NCI-H146 treated with DMSO at 0.1 percent for 48 hours (cell line): ENCODE data around the gene KAT2A.

Source experiments
- DNase-seq: peaks from one replicate; lab custom pipeline; 2025; ENCODE audit not compliant: unreplicated experiment; lab: John Stamatoyannopoulos, UW

KAT2A gene

GRCh38 chr17:42096360-42097111 is 24.6 kb downstream of the KAT2A start:
- DNase-seq = no peak

GRCh38 chr17:42094375-42095069 is 26.6 kb downstream of the KAT2A start:
- DNase-seq = no peak

- no peak for DNase-seq
These were observed 28.2 kb downstream of the KAT2A start for GRCh38 chr17:42092939-42093338.

GRCh38 chr17:42090964-42091790 is 30.0 kb downstream of the KAT2A start:
- DNase-seq = no peak

DNA sequence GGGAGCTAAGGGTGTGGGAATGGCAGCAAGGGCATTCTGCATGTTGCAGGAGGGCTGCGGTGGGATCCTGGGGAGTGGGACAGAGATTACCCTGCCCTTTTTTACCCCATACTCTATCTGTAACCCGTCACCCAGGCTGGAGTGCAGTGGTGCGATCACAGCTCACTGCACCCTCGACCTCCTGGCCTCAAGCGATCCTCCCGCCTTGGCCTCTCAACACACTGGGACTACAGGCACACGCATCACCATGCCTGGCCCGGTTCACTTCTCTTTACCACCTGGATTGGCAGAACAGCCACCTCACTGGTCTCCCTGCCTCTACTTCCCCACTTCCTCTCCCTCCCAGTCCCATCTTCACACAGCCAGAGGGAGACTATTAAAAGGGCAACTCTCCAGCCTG is 32.4 kb downstream of the KAT2A start:
- DNase-seq = no peak

DNA sequence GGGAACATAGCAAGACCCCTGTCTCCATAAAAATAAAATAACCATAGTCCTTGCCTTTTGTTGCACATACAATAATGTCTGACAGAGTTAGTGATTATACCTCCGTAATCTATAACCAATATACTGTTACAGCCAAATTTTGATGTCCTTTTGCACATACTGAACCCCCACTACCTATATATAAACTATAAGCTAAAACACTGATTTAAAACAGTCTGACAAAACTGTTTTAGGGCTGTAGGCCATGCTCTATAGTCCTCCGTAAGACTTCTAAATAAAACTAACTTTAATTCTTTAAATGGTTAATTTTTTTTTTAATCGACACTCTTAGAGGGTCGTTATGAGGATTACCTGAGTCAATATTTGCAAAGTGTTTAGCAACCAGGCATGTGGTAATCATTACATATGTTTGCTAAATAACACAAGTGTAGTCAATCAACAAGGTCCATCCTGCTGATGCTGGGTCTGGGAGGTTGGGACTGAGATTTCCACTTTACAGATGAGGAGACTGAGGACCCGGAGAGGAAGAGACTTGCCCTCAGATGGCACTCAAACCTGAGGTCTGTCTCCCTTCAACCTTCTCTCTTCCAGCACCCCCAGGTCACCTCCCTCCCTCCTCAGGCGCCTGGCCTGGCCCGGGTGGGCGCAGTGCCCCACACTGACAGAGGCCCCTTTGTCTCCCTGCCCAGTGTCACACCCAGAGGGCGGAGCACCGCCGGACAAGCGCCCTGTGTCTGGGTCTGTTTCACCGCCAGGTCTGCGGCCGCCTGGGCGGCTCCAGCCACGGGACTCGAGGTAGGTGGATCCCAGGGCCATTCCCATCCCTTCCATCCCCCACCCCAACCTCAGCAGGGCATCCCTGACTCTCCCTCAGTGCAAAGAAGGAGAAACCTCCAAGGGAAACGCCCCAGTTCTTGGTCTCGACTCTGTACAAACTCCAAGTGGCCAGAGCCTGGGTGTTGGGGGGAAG is 33.1 kb downstream of the KAT2A start:
- DNase-seq = no peak

GRCh38 chr17:42087042-42087701 is 34.0 kb downstream of the KAT2A start:
- DNase-seq = no peak

- DNase-seq = no peak
These were observed 39.5 kb downstream of the KAT2A start for GRCh38 chr17:42081516-42082129.

GRCh38 chr17:42079541-42079940 is 41.6 kb downstream of the KAT2A start:
- no peak for DNase-seq

DNA sequence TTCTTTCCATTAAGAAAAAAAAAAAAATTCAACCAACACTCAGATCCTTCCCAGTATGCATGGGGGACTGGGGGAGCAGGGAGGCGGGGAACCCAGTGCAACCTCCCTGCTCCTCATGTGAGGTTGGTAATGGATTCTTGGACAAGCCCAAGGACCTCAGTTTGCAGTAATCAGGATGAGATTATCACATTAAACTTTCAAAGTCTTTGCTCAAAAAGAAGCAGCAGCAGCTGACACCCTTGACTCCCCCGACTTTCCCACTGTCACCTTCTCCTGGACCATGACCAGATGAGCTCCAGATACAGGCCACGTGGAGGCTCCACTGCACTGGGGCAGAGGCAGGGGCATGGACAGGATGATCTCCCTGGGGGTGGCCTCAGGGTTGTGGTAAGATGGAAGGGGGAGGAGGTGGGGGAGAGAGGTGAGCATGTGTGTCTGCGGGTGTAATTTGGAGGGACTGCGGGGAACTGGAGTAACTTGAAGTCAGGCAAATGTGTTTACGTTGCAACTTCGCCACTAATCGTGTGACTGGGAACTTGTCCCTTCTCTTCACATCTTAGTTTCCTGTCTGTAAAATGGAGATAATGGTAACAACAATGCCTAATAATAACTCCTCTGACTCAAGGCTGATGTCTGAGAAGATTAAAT is 42.6 kb downstream of the KAT2A start:
- no peak for DNase-seq

DNA sequence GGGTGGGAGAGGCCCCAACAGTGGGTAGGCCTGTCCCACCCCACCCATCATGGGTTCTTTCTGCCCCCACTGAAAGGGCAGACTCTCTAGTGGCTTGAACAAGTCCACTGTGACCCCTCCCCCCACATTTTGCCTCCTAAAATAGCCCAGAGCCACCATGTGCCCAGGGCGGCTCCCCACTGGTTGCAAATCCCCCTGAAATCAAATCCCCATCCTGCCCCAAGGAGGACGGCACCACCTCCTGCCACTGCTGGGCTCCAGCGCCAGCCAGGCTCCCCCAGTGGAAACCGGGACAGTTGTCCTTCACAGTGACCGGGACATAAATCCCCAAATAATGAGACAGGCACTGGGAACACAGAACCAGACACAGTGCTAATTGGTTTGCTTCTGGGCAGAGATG is 43.4 kb downstream of the KAT2A start:
- no peak for DNase-seq

DNA sequence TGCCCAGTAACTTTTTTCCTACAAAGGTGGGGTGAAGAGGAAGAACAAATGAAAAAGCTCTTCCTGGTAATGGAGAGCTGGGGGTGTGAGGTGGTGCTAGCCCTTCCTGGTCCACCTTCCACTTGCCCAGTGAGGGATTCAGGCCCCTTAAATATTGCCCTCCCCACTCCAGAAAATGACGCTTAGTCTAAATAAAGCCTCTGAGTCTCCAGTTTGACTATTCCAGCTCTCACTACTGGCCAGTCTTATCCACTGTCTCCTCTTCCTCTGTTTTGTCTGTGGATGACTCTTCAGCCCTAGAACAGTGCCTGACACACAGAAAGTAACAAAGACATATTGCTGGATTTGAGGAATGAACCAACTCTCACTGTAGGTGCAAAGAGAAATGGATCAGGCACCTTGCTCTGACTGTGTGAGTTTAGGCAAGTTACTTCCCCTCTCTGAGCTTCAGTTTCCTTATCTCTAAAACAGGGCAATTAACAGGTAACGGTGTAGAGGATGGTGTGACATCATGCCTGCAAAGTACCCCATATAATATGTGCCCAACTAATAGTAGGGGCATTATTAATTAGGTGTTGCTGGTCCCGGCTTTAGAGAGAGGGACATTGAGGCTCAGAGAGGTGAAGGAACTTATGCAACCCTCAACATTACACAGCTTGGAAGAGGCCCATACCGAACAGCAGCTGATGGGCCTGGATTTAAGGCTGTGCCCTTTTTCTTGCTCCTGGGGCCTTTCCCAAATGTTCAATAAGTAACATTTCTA is 44.2 kb downstream of the KAT2A start:
- DNase-seq = no peak

DNA sequence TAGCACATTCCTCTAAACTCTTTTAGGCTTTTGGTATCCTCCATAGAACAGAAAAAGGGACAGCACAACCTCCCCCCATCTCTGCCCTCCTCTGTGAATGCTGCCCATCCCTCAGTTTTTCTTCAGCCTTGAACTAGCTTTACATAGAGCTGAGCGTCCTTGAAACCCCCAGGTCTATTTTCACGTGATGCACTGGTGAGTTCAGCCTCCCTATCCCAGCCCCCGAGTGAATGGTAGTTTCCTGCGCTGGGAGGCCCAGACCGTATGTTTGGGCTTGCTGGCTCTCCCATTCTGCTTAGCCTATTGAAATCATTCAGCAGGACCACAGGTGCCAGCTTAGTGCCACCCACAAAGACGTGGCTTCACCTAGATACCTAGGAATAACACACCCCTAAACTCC is 45.4 kb downstream of the KAT2A start:
- DNase-seq = no peak

- DNase-seq = no peak
These were observed 48.6 kb downstream of the KAT2A start for GRCh38 chr17:42072323-42073187.

GRCh38 chr17:42071810-42072209 is 49.4 kb downstream of the KAT2A start:
- no peak for DNase-seq

DNA sequence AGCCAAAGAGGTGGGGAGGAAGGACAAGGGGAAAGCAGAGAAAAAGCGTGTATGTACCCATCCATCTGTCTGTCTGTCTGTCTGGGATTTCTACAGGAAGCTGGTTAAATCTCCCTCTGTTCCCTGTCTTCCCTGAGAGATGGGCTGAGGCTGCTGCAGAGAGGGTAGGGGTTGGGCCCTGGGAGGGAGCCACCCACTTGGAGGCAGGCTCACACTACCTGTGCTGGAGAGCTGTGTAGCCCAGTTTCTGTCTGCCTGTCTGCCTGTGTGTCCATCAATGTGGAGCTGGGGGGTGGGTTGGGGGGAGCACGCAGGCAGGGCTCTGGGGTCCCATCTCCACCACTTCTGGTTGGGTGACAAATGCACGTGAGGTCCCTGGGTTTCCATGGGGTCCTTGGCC is 52.2 kb downstream of the KAT2A start:
- no peak for DNase-seq

GRCh38 chr17:42067371-42068091 is 53.6 kb downstream of the KAT2A start:
- DNase-seq = no peak
